Erythroblast (primary cell): ENCODE measurements around the gene MAPRE2.
A peak's percentile ranks its signal among the peaks of the same experiment; 100 is the strongest.
"Not testable (repeated sequence)": the region's sequence is repeated elsewhere in the genome, so short reads cannot be mapped to it uniquely, and the experiment has no call there.

Experiments used
- DNase-seq, 2 experiments: peaks; one replicate each; lab custom pipeline; 2025; lab: John Stamatoyannopoulos, UW
- GATA1 ChIP-seq: IDR thresholded peaks from 2 replicates; pipeline ENCODE4 v1.6.1; 2011; ENCODE audit warnings: low read depth, mild to moderate bottlenecking, control low read depth, low read length, moderate library complexity
- POLR2A ChIP-seq: IDR thresholded peaks from 2 replicates; pipeline ENCODE4 v1.6.1; 2011; ENCODE audit warnings: mild to moderate bottlenecking, low read length

MAPRE2 gene

GRCh38 chr18:35163014-35163539 lies 121.9 kb downstream of the MAPRE2 start:
- TF ChIP-seq GATA1 (no peak), POLR2A (no peak)
- no peak for DNase-seq

- no peak for TF ChIP-seq GATA1
- TF ChIP-seq POLR2A: no peak
- no peak for DNase-seq
Measured at GRCh38 chr18:35163721-35164120, 122.5 kb downstream of the MAPRE2 start.

- no peak for DNase-seq
- TF ChIP-seq POLR2A (no peak), GATA1 (no peak)
Measured at GRCh38 chr18:35164133-35164532, 122.9 kb downstream of the MAPRE2 start.

- TF ChIP-seq POLR2A (no peak), GATA1 (no peak)
- peak in 1 of 2 experiments; percentile 42 for DNase-seq
Measured at GRCh38 chr18:35167332-35167731, 126.1 kb downstream of the MAPRE2 start.

GRCh38 chr18:35167857-35168256 lies 126.6 kb downstream of the MAPRE2 start:
- no peak for DNase-seq
- TF ChIP-seq GATA1 (no peak), POLR2A (no peak)

- DNase-seq: not testable (repeated sequence)
Measured at GRCh38 chr18:35170323-35170722, 129.1 kb downstream of the MAPRE2 start.

GRCh38 chr18:35171315-35171987 lies 130.2 kb downstream of the MAPRE2 start:
- TF ChIP-seq GATA1 (no peak), POLR2A (peak; percentile 11)
- DNase-seq: no peak

- no peak for TF ChIP-seq POLR2A
- no peak for TF ChIP-seq GATA1
- no peak for DNase-seq
Measured at GRCh38 chr18:35172009-35172408, 130.8 kb downstream of the MAPRE2 start.

GRCh38 chr18:35172451-35173035 lies 131.3 kb downstream of the MAPRE2 start:
- DNase-seq: no peak
- TF ChIP-seq GATA1 (no peak), POLR2A (no peak)

- no peak for TF ChIP-seq GATA1
- no peak for TF ChIP-seq POLR2A
Measured at GRCh38 chr18:35174093-35174731, 133.0 kb downstream of the MAPRE2 start.

GRCh38 chr18:35174745-35175144 lies 133.5 kb downstream of the MAPRE2 start:
- TF ChIP-seq POLR2A: no peak
- TF ChIP-seq GATA1: no peak

More at GRCh38 chr18:35174093-35174731, 133.0 kb downstream of the MAPRE2 start:
- DNase-seq: peak; percentile 15 to 34

GRCh38 chr18:35176925-35177324 lies 135.7 kb downstream of the MAPRE2 start:
- DNase-seq: no peak
- no peak for TF ChIP-seq POLR2A
- no peak for TF ChIP-seq GATA1

More at GRCh38 chr18:35174745-35175144, 133.5 kb downstream of the MAPRE2 start:
- no peak for DNase-seq

- TF ChIP-seq GATA1 (no peak), POLR2A (no peak)
- DNase-seq: peak in 1 of 2 experiments; percentile 20
Measured at GRCh38 chr18:35178260-35178659, 137.0 kb downstream of the MAPRE2 start.

GRCh38 chr18:35179906-35180305 lies 138.7 kb downstream of the MAPRE2 start:
- TF ChIP-seq POLR2A: no peak
- TF ChIP-seq GATA1: no peak

GRCh38 chr18:35180455-35180854 lies 139.2 kb downstream of the MAPRE2 start:
- DNase-seq: no peak
- no peak for TF ChIP-seq POLR2A

More at GRCh38 chr18:35179906-35180305, 138.7 kb downstream of the MAPRE2 start:
- no peak for DNase-seq

GRCh38 chr18:35182151-35182550 lies 140.9 kb downstream of the MAPRE2 start:
- DNase-seq: no peak
- TF ChIP-seq GATA1: no peak
- TF ChIP-seq POLR2A: no peak
